HG03196 (cell line): ENCODE results near the gene TMEM63A.
"Not testable (repeated sequence)": the region's sequence is repeated elsewhere in the genome, so short reads cannot be mapped to it uniquely, and the experiment has no call there.

ENCODE experiments used
- ATAC-seq: cut with Tn5 transposase; IDR thresholded peaks from one replicate; pipeline ENCODE4 v1.9.1; 2021; ENCODE audit not compliant: unreplicated experiment

Gene TMEM63A

DNA sequence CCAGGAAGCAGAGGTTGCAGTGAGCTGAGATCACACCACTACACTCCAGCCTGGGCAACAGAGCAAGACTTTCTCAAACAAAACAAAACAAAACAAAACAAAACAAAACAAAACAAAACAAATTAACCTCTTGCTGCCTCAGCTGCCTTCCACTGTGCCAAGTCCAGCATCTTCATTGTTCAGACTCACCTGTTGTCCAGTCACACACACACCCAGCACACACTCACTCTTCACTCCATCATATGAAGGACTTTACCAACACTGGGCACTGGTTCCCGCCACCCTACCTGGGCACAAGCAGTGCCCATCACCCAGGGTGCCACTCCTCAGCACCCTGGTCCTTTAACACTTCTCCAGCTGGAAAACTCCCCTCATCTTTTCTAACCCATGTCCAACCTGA lies 27.3 kb upstream of the TMEM63A start:
- ATAC-seq, result no peak

DNA sequence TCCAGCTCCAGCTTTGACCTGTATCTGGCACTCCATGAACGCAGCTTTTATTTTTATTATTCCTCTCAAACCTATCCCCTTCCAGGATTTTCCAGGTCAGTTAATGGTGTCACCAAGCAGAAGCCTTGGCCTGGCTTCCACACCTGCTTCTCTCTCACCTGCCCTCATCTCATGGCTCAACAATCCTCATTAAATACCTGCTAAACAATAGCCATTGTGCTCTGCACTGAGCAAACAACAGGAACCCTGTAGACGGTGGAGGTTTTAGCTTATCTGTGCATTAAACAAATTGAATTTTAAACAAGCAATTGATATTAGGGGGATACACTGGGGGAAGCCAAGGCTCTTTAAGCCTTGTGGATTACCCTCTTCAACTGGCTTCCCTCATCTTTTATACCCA lies 26.6 kb upstream of the TMEM63A start:
- ATAC-seq, result no peak

DNA sequence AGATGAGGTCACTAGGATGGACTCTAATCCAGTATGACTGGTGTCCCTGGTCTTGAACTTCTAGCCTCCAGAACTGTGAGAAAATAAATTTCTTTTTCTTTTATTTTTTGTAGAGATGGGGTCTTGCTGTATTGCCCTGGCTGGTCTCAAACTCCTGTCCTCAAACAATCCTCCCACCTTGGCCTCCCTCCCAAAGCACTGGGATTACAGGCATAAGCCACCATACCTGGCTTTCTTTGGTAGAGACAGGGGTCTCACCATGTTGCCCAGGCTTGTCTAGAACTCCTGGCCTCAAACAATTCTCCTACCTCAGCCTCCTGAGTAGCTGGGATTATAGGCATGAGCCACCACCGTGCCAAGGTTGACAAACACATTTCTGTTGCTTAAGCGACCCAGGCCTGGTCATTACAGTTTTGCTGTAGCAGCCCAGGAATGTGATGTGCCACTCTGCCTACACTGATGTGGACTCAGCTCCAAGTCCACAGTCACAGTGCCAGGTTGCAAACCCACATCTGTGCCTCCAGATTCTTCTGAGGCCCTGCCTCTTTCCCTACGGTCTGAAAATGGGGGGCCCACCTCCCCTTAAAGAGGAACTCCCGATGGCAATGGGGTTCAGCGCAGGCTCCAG lies 25.9 kb upstream of the TMEM63A start:
- ATAC-seq, result no peak

DNA sequence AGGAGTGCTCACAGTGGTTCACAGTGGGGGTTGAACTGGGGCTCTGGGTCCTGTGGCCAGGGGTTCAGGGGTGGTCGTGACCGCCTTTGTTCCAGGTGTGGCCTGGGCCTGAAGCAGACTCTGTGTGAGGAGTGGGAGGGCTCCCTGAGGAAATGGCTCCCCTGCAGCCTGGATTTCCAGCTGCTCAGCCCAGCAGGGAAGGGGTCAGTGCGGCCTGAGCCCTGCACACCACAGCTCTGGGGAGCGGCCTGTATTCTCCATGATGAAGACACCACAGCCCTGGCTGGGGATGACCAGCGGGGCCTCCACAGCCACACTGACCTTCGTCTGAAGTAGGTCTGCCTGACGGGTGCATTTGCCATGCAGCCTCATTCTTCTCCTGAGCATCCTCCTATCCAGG lies 25.2 kb upstream of the TMEM63A start:
- no peak for ATAC-seq

DNA sequence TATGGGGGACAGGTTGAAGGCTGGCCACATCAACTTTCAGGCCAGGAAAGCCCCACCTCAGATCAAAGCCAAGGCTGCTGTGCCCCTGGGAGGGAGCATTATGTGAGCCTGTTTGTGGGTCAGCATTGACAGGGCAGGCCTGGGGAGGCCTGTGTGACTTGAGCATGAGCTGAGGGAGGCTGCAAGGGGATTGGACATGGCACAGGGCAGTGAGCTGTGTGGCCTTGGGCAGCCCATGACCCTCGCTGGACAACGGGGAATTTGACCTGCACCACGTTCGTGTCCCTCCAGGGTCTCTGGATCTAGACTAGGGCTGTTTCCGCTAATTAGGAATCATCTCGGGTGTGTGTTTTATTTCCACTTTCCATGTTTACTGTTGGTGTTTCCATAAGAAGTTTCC lies 24.3 kb upstream of the TMEM63A start:
- ATAC-seq, result no peak

DNA sequence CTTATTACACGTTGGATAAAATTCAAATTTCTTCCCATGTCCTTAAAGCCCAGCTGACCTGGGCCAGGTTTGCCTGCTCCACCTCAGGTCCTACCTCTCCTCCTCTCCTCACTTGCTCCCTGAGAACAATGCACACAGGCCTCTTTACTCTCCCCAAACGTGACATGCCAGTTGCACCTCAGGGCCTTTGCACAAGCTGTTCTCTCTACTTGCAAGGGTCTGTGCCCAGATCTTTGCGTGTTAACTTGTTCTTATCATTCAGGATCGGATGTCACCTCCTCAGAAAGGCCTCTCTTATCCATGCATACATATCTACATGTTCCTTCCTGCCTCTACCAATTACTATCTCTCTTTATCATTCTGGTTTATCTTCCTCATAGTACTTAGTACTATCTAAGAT lies 21.4 kb upstream of the TMEM63A start:
- no peak for ATAC-seq

DNA sequence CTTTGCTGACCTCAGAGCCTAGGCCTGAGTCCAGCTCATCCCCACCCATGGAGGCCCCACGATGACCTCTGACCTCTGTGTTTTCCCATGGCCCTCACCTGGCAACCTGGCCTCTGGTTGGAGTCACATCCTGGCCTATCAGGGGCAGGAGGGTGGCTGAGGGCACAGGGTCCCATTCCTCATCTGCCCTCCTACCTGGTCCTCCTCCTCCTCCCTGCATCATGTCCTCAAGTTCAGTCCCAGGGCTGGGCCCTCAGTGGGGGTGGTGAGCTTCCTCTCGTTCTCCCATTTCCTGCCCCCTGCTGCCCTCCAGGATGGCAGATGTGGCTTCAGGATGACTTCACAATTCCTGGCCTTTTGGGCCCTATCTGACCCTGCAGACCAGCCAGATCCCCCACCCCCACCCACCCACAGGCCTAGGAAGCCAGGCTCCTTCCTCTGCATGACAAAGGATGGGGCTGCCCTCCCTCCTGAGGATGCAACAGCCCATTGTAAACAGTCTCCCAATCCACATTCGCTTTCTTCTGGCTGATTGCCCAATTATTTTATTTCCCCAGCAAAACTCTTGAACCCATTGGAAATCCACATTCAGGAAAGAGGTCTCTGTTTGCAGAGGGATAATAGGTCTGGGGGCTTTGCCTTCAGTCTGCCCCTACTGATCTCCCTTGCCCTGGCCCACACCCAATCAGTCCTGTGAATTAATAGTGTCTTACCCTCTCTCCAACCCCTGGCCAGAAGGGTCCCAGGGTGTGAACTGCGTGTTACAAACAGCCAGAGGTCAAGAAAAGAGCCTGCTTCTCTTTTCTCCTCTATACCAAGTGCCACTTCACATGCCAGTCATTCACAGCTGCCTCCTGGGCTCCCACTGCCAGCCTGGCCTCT lies 17.1 kb upstream of the TMEM63A start:
- no peak for ATAC-seq

DNA sequence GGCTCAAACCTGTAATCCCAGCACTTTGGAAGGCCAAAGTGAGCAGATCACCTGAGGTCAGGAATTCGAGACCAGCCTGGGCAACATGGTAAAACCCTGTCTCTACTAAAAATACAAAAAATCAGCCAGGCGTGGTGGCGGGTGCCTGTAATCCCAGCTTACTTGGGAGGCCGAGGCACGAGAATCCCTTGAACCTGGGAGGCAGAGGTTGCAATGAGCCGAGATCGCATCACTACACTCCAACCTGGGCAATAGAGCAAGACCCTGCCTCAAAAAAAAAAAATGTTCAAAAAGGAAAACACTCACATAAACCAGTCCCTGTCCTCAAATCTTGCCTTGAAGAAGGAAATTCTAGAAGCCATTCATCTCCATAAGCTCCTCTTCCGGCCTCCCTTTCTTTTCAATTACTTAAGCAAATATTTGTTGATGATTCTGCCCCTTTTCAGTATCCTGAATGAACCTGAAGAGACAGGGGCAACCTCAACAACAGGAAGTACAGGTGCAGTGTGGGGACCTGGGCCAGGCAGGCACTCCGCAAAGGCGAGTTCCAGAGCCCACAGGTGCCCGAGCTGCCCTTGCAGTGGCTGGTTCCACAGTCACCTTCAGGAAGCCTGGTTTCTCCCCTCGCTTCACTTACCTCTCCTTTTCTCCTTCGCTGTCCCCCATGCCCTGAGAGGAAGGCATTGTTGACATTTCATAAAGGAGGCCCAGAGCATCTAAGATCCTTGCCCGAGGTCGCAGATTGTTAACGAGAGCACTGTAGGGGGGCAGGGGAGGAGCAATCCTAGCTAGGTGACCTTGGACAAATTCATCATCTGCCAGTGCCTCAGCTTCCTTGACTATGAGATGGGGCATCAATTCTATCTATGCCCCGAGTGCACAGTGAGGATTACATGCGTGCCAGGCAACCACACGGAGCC lies 15.7 kb upstream of the TMEM63A start:
- ATAC-seq, result no peak

DNA sequence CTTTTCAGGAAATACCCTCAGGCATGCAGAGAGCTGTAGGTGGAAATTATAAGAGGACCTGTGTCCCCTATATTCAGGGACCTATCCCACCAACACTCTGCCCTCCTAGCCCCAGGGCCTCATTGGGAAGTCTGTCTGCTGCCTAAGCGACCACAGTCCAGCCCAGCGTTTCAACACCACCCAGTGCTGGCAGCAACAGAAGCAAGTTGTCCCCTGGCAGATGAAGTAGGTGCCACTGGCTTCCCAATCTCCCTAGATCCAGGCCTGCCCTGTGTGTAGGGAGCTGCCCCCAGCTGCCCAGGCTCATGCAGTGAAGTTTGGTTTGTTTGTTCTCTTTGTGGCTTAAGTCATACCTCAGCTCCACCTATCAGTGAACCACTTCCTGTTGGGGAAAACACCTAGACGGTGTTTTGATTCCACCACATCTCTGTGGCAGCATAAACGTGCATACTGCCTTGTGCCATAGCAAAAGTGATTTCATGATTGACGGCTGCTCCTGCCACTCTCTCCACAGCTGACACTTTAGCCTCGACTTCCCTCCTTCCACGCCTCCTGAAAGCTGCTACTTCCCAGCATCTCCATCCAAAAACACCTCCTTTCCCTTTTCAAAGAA lies 14.9 kb upstream of the TMEM63A start:
- peak; percentile 100 for ATAC-seq

DNA sequence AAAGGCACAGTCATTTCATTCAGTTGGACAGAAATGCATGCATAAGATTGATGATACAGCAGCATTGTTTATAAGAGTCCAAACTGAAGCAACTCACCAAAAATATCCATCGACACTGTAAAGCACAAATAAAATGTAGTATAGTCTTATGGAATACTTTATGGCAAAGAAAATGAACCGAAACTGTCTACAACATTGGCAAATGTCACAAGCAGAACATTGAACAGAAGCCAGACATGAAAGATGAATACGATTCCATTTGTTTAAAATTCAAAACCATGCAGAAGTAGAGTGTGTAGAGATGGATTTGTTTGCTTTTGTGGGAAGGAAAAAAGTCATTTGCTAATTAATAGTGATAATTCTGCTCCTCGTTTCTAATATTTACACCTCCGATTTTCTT lies 14.3 kb upstream of the TMEM63A start:
- no peak for ATAC-seq

DNA sequence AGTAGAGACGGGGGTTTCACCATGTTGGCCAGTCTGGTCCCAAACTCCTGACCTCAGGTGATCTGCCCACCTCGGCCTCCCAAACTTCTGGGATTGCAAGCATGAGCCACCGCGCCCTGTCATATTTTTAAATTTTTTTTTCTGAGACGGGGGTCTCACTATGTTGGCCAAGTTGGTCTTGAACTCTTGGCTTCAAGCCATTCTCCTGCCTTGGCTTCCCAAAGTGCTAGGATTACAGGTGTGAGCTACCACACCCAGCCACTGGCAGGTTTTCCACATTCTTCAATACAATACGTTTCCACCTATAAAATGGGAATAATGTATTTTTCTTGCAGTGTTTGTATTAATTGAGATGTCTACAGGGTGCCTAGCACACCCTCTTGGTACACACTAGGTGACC lies 10.1 kb upstream of the TMEM63A start:
- no peak for ATAC-seq

DNA sequence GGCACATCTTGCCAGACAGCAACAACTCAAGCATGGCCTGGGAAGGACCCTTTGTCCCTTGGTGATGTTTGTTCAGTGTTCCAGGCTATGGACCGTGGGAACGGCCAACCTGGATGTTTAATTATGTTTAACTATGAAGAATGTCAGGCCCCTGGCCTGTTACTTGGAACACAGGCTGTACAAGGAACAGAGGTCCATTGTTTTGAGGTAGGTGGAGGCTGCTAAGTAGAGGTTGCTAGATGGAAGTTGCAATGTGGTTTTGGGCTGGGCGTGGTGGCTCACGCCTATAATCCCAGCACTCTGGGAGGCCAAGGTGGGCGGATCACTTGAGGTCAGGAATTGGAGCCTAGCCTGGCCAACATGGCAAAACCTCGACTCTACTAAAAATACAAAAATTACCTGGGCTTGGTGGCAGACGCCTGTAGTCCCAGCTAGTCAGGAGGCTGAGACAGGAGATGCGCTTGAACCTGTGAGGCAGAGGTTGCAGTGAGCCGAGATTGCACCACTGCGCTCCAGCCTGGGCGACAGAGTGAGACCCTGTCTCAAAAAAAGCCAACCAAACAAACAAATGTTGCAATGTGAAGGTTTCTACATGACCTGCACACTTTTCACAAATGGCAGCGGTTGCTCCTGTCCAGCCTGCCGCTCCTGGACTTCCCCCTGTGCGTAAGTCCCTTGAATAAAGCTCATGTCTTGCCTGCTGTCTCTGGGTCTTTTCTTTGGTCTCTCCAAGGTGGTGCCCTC lies 9.2 kb upstream of the TMEM63A start:
- ATAC-seq, result no peak

DNA sequence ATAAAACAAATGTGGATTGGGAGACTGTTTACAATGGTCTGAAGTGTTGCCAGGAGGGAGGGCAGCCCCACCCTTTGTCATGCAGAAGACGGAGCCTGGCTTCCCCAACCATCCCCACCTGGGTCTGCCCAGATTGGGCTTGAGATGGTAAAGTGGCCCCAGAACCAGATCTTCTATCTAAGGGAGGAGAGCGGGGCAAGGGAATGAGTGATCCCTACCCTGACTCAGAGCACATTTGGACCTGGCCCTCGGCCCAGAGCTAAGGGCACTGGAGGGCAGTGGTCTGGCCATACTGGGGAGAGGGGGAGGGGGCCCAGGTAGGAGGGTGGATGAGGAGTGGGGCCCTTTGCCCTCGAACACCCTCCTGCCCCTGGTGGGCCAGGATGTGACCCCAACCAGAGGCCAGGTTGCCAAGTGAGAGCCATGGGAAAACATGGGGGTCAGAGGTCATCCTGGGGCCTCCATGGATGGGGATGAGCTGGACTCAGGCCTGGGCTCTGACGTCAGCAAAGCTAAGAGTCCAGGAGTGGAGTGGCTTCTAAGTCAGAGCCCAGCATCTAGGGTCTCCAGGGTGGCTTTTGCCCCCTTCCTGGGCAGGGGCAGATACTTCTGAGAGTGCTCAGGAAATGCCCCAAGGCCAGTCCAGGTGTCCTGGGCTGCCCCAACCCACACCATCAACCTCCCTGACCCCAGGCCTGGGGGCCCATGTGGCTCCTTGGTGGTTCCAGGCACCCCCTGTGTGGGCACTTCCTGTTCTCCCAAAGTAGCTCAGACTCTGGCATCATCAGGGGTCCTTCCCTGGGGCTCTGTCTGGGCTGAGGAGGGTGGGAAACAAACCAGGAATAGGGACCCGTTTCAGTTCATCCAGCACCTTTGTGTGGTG lies 8.4 kb upstream of the TMEM63A start:
- ATAC-seq, result no peak

DNA sequence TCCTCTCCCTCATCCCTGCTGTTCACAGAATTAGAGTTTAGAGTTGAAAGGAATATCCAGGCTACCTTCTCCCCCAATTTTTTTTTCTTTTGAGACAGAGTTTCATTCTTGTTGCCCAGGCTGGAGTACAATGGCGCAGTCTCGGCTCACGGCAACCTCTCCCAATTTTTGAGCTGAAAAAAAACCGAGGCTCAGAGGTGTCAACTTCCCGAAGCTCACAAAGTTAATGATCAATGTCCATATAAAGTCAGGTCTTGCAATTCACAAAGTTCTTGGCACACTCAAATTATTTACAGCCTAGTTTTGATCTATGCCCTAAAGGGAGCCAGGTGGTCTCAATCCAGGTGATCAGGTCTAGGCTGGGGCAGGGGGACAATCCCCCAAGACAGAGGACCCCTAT lies 7.6 kb upstream of the TMEM63A start:
- ATAC-seq, result no peak

DNA sequence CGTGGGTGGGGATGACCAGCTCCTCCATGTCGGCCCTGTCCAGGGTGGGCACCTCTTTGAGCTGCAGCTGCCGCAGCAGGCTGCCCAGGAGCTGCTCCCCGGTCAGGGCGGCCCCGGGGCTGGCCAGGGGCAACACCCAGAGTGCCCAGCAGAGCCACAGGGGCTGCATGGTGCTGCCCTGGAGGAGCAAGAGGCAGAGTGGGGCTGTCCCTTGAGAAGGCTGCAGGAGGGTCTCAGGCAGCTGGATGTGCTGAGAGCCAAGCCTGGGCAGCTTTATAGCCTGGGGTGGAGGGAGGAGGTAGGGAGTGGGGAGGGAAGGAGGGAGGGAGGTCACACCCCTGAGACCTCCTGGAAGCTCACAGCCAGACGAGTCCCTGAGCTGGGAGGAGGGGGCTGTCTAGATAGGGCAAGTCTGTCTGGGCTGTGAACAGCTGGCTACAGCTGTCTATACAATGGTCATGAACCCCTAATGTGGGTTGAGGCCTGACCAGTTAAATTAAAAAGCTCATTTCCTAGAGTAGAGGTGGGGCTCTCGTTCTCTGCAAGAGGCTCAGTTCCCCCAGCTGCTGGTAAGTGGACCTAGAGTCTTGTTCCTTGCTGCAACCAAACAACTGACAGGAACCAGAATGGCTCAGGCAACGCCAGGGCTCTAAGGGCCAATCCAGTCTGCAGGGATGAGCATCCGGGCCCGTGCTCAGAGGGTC lies 6.9 kb upstream of the TMEM63A start, which contains the start of gene LEFTY1:
Gene LEFTY1 (minus strand): TSS at position 249 of the 704 bp plus-strand sequence. CDS start 80 bp downstream, at position 169.
- ATAC-seq, result no peak

DNA sequence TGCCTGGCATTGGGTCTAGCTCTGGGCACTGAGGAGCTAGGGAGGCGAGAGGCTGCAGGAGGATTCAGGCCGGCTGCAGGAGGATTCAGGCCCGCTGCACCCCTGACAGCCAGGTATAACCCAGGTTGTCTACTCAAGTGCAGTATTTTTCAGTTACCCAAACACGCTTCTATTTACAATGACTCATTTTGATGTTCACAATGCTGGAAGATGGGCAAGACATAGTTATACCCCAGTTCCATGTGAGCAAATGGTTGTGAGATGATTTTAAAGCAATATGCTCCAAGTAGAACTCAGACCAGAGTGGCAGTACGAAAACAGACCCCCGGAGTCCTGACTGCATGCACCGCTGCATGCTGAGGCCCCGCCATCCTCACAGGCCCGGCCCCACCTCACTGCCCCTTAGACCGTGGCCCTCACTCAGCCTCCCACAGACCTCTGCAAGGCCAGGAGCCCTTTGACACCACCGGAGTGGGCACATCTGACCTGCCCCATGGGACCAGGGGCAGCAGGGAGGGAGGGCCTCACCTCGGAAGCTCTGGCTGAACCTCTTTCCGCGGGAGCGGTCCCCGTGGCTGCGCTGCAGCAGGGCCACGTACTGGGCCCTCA lies 6.2 kb upstream of the TMEM63A start:
- no peak for ATAC-seq

DNA sequence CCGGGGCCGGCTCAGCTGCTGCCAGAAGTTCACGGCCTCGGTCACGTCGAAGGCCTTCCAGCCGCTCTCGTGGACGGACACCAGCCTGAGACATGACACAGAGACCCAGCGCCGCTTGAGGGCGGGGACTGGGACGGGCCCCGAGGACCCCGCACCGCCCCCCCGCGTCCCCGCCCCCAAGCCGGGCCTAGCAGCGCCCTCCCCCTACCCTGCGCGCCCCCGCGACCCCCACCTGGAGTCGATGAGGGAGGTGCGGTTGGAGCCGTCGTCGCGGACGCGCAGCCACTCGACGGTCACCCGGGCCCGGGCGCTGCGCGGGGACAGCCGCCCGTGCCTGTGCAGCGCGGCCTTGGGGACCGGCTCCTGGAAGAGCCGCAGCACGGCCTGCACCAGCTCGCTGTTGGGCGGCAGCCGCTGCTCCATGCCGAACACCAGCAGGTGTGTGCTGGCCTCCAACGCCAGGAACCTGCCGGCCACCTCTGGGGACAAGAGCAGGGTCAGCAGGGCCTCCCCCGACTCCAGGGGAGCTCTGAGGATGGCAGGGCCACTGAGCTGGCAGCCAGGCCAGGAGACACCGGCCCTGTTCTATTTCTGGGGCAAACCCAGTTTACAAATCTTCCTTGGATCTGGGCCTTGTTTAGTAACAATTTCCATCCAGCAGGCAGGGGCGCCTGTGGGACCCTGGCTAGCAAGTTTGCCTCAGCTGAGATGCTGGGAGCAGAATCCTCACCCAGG lies 5.5 kb upstream of the TMEM63A start:
- not testable (repeated sequence) for ATAC-seq

DNA sequence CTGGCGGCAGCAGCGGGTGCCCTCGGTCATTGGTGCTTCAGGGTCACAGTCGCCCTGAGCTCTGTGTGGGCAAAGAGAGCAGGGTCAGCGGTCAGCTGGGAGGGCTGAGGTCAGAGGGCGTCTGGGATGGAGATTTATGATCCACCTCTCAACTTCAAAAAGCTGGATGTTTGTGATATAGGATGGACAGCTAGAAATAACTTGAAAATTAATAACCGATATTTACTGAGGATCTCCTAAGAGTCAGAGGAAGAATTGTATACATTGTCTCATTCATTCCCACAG lies 4.8 kb upstream of the TMEM63A start:
- ATAC-seq, result no peak
